ENCODE measurements around the gene LRRN4. TPM values are rescaled to one million over a fixed set of nuclear protein-coding genes. Genes with fewer than 3 reads are reported as not detected.

LRRN4 gene
- total RNA-seq, 1 donor from 2014 or later, result not detected

GRCh38 chr20:6030453-6031080 lies 23.3 kb downstream of the LRRN4 start:
- no peak for DNase-seq (ENCODE audit: extremely low spot score in 2 of 2)
- intact Hi-C loops (cut with DNase I), result no loop called here
- H3K4me1 ChIP-seq, result peaks cover 12% of the 10 kb centered on the region
- no peaks in the 10 kb centered on the region for H3K9me3 ChIP-seq
- no peaks in the 10 kb centered on the region for H3K27me3 ChIP-seq
- TF ChIP-seq CTCF (IDR thresholded peaks at IDR 0.05) (no peak), POLR2A (IDR thresholded peaks at IDR 0.05) (no peak), POLR2AphosphoS5 (IDR thresholded peaks at IDR 0.05; ENCODE audit: insufficient read depth in 1 of 2, low read depth in 1 of 2) (no peak)
- H3K36me3 ChIP-seq, result peaks cover 0 to 19% of the 10 kb centered on the region in 2 donors
- H3K27ac ChIP-seq, result no peak overlapping the region
- H3K4me3 ChIP-seq, result no peak overlapping the region

GRCh38 chr20:6029538-6029937 lies 24.3 kb downstream of the LRRN4 start:
- no peak for DNase-seq (ENCODE audit: extremely low spot score in 2 of 2)
- no peak overlapping the region for H3K4me3 ChIP-seq
- peaks cover 0 to 8% of the 10 kb centered on the region in 2 donors for H3K36me3 ChIP-seq
- peaks cover 12% of the 10 kb centered on the region for H3K4me1 ChIP-seq
- TF ChIP-seq CTCF (IDR thresholded peaks at IDR 0.05), result no peak
- H3K9me3 ChIP-seq, result no peaks in the 10 kb centered on the region
- no peaks in the 10 kb centered on the region for H3K27me3 ChIP-seq
- H3K27ac ChIP-seq, result no peak overlapping the region
- intact Hi-C loops (cut with DNase I), result no loop called here

GRCh38 chr20:6028818-6029217 lies 25.0 kb downstream of the LRRN4 start:
- H3K27me3 ChIP-seq, result no peaks in the 10 kb centered on the region
- TF ChIP-seq CTCF (IDR thresholded peaks at IDR 0.05) (no peak), POLR2A (IDR thresholded peaks at IDR 0.05) (no peak), POLR2AphosphoS5 (IDR thresholded peaks at IDR 0.05; ENCODE audit: insufficient read depth in 1 of 2, low read depth in 1 of 2) (no peak)
- no peak overlapping the region for H3K4me3 ChIP-seq
- no peaks in the 10 kb centered on the region for H3K9me3 ChIP-seq
- intact Hi-C loops (cut with DNase I), result no loop called here
- no peak overlapping the region for H3K27ac ChIP-seq
- DNase-seq (ENCODE audit: extremely low spot score in 2 of 2), result no peak
- peaks cover 0 to 10% of the 10 kb centered on the region in 2 donors for H3K36me3 ChIP-seq
- H3K4me1 ChIP-seq, result peaks cover 12% of the 10 kb centered on the region

- Histone ChIP-seq H3K4me1 (peaks cover 12% of the 10 kb centered on the region), H3K27ac (no peak overlapping the region), H3K9me3 (no peaks in the 10 kb centered on the region), H3K36me3 (peaks cover 0 to 7% of the 10 kb centered on the region in 2 donors), H3K27me3 (no peaks in the 10 kb centered on the region), H3K4me3 (no peak overlapping the region)
- TF ChIP-seq POLR2A (IDR thresholded peaks at IDR 0.05) (no peak), CTCF (IDR thresholded peaks at IDR 0.05) (no peak), POLR2AphosphoS5 (IDR thresholded peaks at IDR 0.05; ENCODE audit: insufficient read depth in 1 of 2, low read depth in 1 of 2) (no peak)
- DNase-seq (ENCODE audit: extremely low spot score in 2 of 2), result no peak
- intact Hi-C loops (cut with DNase I), result no loop called here
These were observed 27.8 kb downstream of the LRRN4 start for GRCh38 chr20:6026051-6026450.

GRCh38 chr20:6024768-6025167 lies 29.1 kb downstream of the LRRN4 start:
- intact Hi-C loops (cut with DNase I), result no loop called here
- no peaks in the 10 kb centered on the region for H3K27me3 ChIP-seq
- H3K27ac ChIP-seq, result no peak overlapping the region
- no peak for DNase-seq (ENCODE audit: extremely low spot score in 2 of 2)
- no peak overlapping the region for H3K4me3 ChIP-seq
- H3K9me3 ChIP-seq, result no peaks in the 10 kb centered on the region
- TF ChIP-seq POLR2AphosphoS5 (IDR thresholded peaks at IDR 0.05; ENCODE audit: insufficient read depth in 1 of 2, low read depth in 1 of 2) (no peak), CTCF (IDR thresholded peaks at IDR 0.05) (no peak), POLR2A (IDR thresholded peaks at IDR 0.05) (no peak)
- peaks cover 11% of the 10 kb centered on the region for H3K4me1 ChIP-seq
- peaks cover 0 to 7% of the 10 kb centered on the region in 2 donors for H3K36me3 ChIP-seq
